Activated CD4-positive, alpha-beta T cell treated with anti-CD3 and anti-CD28 coated beads, Interleukin-2, amount 50 U/mL, for 24 hours (primary cell): Measurements from ENCODE around the gene CHST11.

Source experiments
- DNase-seq, 2 donors: peaks; one replicate each; pipeline ENCODE4 v3.0.0-alpha.2; 2020; ENCODE audit warnings: low read depth in 1 of 2, low spot score in 1 of 2

The CHST11 gene

GRCh38 chr12:104459368-104459909 lies 2.7 kb downstream of the CHST11 start:
- no peak for DNase-seq

GRCh38 chr12:104460041-104460719 lies 3.4 kb downstream of the CHST11 start:
- DNase-seq: no peak

- DNase-seq: no peak
Measured at GRCh38 chr12:104460973-104461698, 4.4 kb downstream of the CHST11 start.

- DNase-seq: no peak
Measured at GRCh38 chr12:104462325-104462724, 5.6 kb downstream of the CHST11 start.

GRCh38 chr12:104462931-104463339 lies 6.2 kb downstream of the CHST11 start:
- no peak for DNase-seq

GRCh38 chr12:104463368-104463767 lies 6.6 kb downstream of the CHST11 start:
- DNase-seq: no peak

GRCh38 chr12:104464899-104465298 lies 8.2 kb downstream of the CHST11 start:
- no peak for DNase-seq

GRCh38 chr12:104466709-104467345 lies 10.1 kb downstream of the CHST11 start:
- DNase-seq: no peak

- DNase-seq: no peak
Measured at GRCh38 chr12:104467346-104467837, 10.6 kb downstream of the CHST11 start.

GRCh38 chr12:104468371-104468770 lies 11.6 kb downstream of the CHST11 start:
- no peak for DNase-seq

- no peak for DNase-seq
Measured at GRCh38 chr12:104469066-104469465, 12.3 kb downstream of the CHST11 start.

GRCh38 chr12:104469523-104469922 lies 12.8 kb downstream of the CHST11 start:
- no peak for DNase-seq

- DNase-seq: no peak
Measured at GRCh38 chr12:104470521-104470920, 13.8 kb downstream of the CHST11 start.

- DNase-seq: no peak
Measured at GRCh38 chr12:104471336-104471735, 14.6 kb downstream of the CHST11 start.

- DNase-seq: no peak
Measured at GRCh38 chr12:104472748-104473147, 16.0 kb downstream of the CHST11 start.

- DNase-seq: no peak
Measured at GRCh38 chr12:104473374-104473983, 16.7 kb downstream of the CHST11 start.

- no peak for DNase-seq
Measured at GRCh38 chr12:104475271-104475670, 18.5 kb downstream of the CHST11 start.

GRCh38 chr12:104477510-104478390 lies 21.0 kb downstream of the CHST11 start:
- no peak for DNase-seq

GRCh38 chr12:104478396-104479122 lies 21.8 kb downstream of the CHST11 start:
- DNase-seq: no peak
